NCI-H2227 (cell line): Measurements from ENCODE around the gene ZNF100.
A peak's percentile ranks its signal among the peaks of the same experiment; 100 is the strongest.
"Not testable (repeated sequence)": the region's sequence is repeated elsewhere in the genome, so short reads cannot be mapped to it uniquely, and the experiment has no call there.

Experiments used
- DNase-seq: peaks from one replicate; lab custom pipeline; 2025; ENCODE audit not compliant: unreplicated experiment; lab: John Stamatoyannopoulos, UW

Gene ZNF100

DNA sequence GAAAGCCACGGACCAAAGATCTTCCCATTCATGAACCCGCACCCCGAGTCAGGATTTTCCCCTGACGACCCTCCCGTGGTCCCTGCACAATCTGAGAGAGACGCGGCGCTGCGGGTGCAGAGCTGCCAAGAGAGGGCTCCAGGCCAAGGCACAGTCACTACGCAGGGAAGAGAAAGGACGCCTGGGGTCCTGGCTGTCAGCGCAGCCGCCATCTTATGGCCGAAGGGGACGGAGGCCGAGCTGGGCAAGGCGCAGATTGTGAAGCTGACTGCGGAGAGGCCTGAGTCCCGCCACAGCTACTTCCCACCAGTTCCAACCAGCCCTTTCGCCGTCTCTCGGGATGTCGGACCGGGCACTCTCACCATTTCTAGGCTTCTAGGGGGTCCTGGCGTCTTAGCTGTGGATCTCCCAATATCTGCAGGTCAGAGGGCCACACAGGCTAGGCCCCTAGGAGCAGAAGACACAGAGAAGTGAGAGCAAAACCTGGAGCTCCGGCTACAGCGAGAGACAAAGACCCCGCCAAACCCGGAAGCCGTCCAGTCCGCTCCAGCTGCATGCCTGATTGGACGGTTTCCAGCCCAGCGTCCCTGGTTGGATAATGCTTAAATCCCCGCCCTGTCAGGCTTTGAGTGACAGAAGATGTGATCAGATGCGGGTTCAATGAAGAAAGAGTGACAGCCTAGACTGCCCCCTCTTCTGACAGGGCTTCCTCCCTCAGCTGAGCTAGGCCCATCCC, at the start of gene ZNF100:
ZNF100 (minus strand) TSS at position 515 of the 736 bp plus-strand sequence; CDS start at position 365, 150 bp downstream.
- peak; percentile 86 for DNase-seq

- DNase-seq: no peak
Measured at GRCh38 chr19:21812448-21812847, 45.1 kb upstream of the ZNF100 start.

DNA sequence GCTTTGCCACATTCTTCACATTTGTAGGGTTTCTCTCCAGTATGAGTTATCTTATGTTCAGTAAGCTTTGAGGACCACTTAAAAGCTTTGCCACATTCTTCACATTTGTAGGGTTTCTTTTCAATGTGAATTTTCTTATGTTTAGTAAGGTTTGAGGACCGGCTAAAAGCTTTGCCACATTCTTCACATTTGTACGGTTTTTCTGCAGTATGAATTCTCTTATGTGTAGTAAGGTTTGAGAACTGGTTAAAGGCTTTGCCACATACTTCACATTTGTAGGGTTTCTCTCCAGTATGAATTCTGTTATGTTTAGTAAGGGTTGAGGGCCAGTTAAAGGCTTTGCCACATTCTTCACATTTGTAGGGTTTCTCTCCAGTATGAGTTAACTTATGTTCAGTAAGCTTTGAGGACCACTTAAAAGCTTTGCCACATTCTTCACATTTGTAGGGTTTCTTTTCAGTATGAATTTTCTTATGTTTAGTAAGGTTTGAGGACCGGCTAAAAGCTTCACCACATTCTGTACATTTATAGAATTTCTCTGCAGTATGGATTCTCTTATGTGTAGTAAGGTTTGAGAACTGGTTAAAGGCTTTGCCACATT, 41.1 kb upstream of the ZNF100 start:
- DNase-seq: not testable (repeated sequence)

GRCh38 chr19:21789466-21790085, 22.2 kb upstream of the ZNF100 start:
- DNase-seq: no peak

DNA sequence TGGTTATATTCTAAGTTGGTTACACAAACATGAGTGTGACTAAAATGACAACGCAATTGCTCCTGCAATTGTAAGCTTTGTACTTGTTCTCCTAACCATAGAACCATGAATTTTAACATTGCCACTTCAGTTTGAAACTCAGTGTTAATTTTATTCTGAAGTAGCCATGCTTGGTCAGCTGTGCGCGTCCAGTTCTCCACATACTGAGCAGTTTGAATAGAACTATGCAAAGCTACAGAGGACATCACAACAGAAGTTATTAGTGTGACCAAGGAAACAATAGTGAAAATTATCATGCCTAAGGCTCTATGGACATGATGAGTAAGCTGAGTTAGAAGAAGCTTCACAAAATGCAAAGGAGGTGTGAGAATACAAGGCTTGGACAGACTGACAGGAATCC, 19.6 kb upstream of the ZNF100 start:
- no peak for DNase-seq

GRCh38 chr19:21775792-21776191, 8.4 kb upstream of the ZNF100 start:
- DNase-seq: not testable (repeated sequence)

DNA sequence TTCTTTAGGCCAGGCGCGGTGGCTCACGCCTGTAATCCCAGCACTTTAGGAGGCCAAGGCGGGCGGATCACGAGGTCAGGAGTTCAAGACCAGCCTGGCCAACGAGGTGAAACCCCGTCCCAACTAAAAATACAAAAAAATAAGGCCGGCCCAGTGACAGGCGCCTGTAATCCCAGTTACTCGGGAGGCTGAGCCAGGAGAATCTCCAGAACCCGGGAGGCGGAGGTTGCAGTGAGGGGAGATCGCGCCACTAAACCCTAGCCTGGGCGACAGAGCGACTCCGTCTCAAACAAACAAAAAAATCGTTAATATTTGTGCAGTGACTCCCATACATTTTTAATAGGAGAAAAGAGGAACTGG, 694 bp downstream of the ZNF100 start:
- DNase-seq: not testable (repeated sequence)

GRCh38 chr19:21765151-21765550, 2.2 kb downstream of the ZNF100 start:
- DNase-seq: no peak

DNA sequence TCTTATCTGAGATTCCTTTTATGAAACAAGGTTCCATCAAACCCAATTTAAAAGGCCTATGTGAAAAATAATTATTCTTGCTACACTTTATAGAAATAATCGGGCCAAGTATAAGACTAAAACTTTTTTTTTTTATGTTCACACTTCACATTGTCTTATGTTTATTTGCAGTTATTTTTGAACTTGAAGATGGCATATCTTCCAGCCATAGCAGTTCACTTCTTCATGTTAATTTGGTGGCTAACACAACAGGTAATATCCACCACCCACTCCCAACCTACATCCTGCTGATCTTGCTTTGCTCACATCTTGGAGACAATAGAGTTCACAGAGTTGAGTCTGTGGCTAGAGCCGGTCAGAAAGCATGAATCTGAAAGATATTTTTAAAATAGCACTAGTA, 5.8 kb downstream of the ZNF100 start:
- not testable (repeated sequence) for DNase-seq

DNA sequence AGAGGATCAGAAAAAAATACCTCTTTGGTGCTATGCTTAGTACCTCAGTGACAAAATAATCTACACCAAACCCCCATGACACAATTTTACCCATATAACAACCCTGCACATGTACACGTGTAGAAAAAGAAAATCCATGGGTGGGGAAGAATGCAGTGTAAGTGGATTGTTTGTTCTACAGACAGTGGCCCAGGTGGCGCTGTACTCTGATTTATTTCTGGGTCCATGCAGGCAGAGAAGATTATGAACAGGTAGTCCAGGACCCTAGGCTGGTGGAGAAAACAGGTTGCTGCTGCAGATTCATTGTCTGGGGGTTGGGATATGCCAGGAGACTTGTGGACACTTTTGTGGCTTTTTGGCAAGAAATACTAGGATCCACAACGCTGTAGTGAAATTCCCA, 9.1 kb downstream of the ZNF100 start:
- DNase-seq: no peak

DNA sequence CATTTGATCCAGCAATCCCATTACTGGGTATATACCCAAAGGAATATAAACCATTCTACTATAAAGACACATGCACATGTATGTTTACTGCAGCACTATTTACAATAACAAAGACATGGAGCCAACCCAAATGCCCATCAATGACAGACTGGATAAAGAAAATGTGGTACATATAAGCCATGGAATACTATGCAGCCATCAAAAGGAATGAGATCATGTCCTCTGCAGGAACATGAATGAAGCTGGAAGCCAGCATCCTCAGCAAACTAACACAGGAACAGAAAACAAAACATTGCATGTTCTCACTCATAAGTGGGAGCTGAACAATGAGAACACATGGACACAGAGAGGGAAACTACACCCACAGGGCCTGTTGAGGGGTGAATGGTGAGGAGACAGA, 11.8 kb downstream of the ZNF100 start:
- not testable (repeated sequence) for DNase-seq

- DNase-seq: no peak
Measured at GRCh38 chr19:21751384-21751783, 16.0 kb downstream of the ZNF100 start.

- no peak for DNase-seq
Measured at GRCh38 chr19:21750586-21751128, 16.7 kb downstream of the ZNF100 start.

- DNase-seq: no peak
Measured at GRCh38 chr19:21749090-21749489, 18.3 kb downstream of the ZNF100 start.

GRCh38 chr19:21748088-21748487, 19.3 kb downstream of the ZNF100 start:
- DNase-seq: no peak

DNA sequence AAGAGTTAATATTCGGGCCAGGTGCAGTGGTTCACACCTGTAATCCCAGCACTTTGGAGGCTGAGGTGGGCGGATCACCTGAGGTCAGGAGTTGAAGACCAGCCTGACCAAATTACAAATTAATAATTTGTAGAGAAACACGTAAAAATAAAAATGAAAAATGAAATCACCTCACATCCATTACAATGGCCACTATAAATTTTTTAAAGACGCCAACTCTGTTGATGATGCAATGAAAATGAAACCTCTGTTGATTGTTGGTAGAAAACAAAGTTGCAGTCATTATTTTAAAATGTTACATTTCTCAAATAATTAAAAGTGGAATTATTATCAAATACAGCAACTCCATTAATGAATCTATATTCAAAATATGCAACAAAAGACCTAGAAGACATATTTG, 26.8 kb downstream of the ZNF100 start:
- DNase-seq: no peak

DNA sequence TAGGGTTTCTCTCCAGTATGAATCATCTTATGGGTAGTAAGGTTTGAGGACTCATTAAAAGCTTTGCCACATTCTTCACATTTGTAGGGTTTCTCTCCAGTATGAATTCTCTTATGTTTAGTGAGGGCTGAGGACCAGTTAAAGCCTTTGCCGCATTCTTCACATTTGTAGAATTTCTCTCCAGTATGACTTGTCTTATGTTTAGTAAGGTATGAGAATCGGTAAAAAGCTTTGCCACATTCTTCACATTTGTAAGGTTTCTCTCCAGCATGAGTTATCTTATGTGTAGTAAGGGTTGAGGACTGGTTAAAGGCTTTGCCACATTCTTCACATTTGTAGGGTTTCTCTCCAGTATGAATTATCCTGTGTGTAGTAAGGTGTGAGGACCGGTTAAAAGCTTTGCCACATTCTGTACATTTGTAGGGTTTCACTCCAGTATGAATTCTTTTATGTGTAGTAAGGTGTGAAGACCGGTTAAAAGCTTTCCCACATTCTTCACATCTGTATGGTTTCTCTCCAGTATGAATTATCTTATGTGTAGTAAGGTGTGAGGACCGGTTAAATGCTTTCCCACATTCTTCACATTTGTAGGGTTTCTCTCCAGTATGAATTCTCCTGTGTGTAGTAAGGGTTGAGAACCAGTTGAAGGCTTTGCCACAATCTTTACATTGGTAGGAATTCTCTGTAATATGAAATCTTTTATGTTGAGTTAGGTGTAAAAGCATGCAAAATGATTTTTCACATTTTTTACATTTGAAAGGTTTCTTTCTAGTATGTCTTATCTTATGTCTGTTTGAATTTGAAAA, 40.2 kb downstream of the ZNF100 start:
- not testable (repeated sequence) for DNase-seq

- DNase-seq: no peak
Measured at GRCh38 chr19:21713761-21714160, 53.6 kb downstream of the ZNF100 start.

GRCh38 chr19:21709464-21709863, 57.9 kb downstream of the ZNF100 start:
- DNase-seq: no peak

- not testable (repeated sequence) for DNase-seq
Measured at GRCh38 chr19:21707878-21708277, 59.5 kb downstream of the ZNF100 start.

GRCh38 chr19:21707065-21707464, 60.3 kb downstream of the ZNF100 start:
- no peak for DNase-seq
